OCI-LY3 (cell line): ENCODE results near the gene ELOB.

ENCODE experiments used
- CTCF ChIP-seq: fragments of 200-600, 300-600 bp; sonication (generic); IDR thresholded peaks from 2 replicates; pipeline ENCODE4 v1.5.1; 2014; ENCODE audit warnings: antibody characterized with exemption, low read length, low read depth
- EZH2phosphoT487 ChIP-seq: fragments of 200-600 bp; shearing (Covaris generic); IDR thresholded peaks from 2 replicates; pipeline ENCODE4 v1.6.1; 2018; ENCODE audit warnings: antibody characterized with exemption, mixed run types, low read depth

DNA sequence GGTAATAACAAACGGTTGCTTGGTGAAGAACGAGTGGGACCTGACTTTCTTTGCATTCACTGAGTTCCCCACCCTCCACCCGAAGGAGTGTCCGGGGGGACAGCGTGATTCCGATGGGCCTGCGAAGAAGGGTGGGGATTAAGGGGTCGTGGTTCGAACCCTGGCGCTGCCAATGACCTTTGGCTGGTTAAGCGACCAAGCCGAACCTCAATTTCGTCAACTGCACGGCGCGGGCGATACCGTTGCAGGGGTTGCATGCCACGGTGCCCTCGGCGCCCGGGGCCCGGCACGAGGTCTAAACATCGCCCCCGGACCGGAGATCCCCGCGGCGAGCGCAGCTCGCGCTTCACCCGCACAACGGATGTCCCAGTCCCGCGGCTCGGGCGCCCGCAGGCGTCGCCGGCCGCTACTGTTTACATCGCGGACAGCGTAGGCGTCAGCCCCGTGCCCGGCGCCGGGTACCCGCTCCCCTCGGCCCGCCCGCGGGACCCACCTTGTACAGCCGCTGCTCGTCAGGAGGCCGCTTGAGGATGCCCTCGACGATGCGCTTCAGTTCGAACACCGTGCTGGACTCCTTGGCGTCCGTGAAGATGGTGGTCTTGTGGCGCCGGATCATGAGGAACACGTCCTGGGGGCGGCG lies 460 bp downstream of the ELOB start:
- TF ChIP-seq CTCF (no peak), EZH2phosphoT487 (no peak)
